Ovary (tissue), 9 donors: ENCODE data around the gene UCHL1. TPM values are rescaled to one million over a fixed set of nuclear protein-coding genes. Genes with fewer than 3 reads are reported as not detected.

Source experiments
- DNase-seq, 5 donors: peaks; one replicate each; pipeline ENCODE4 v3.0.0-alpha.2; 2019 to 2020
- H3K27ac ChIP-seq, 2 donors: fragments of 200-600 bp; one replicate each; pipeline versions ENCODE4 v1.5.1 to v1.8.0; 2019 to 2022
- H3K27me3 ChIP-seq: fragments of 200-600 bp; one replicate; pipeline ENCODE4 v1.8.0; 2022
- H3K36me3 ChIP-seq: fragments of 200-600 bp; sonication (generic); one replicate; pipeline ENCODE4 v1.5.1; 2019
- H3K4me1 ChIP-seq: one replicate; pipeline ENCODE4 v1.8.1; 2013; ENCODE audit warnings: mild to moderate bottlenecking, moderate library complexity; ENCODE audit not compliant: insufficient read depth
- H3K4me3 ChIP-seq: fragments of 200-600 bp; sonication (generic); one replicate; pipeline ENCODE4 v1.5.1; 2017
- H3K9me3 ChIP-seq, 2 donors: fragments of 200-600 bp in 1 of 2; sonication (generic) in 1 of 2; one replicate each; pipeline versions ENCODE4 v1.5.1 to v1.8.1; 2013 to 2019; ENCODE audit warnings: mild to moderate bottlenecking in 1 of 2, moderate library complexity in 1 of 2
- CTCF ChIP-seq, 3 donors: fragments of 450-650 bp in 2 of 3; fragments of 200-600 bp in 1 of 3; IDR thresholded peaks; one replicate each; pipeline versions ENCODE4 v1.5.1 to v1.8.0; 2016 to 2022; ENCODE audit warnings: antibody characterized with exemption in 3 of 3, mild to moderate bottlenecking in 1 of 3
- EP300 ChIP-seq: sonication (generic); formaldehyde crosslinking; IDR thresholded peaks from one replicate; pipeline ENCODE4 v1.6.1; 2017; ENCODE audit warnings: antibody characterized with exemption
- POLR2A ChIP-seq: fragments of 450-650 bp; IDR thresholded peaks from one replicate; pipeline ENCODE4 v1.6.1; 2017; ENCODE audit warnings: antibody characterized with exemption, mild to moderate bottlenecking, moderate library complexity
- WGBS, 3 donors: extraction: QIAGEN DNeasy Blood & Tissue Kit in 1 of 3; methylation state at CpG; one replicate each; pipeline versions ENCODE4 v1.1.5 to v1.1.7; 2013 to 2017; 5-methylcytosine and 5-hydroxymethylcytosine counted together
- intact Hi-C, 4 donors: fragments of 100-400 bp; cut with DNase I; formaldehyde crosslinking; loops; one replicate each; pipeline versions ENCODE4 v1.11.0 to v1.15.1; 2022 to 2023
- polyA plus RNA-seq, 2 donors: library from polyadenylated mRNA; stranded (reverse); fragments of 200-250 nt in 1 of 2; fragments of 350-450 nt in 1 of 2; fragmentation: Illumina TruSeq in 1 of 2; extraction: RNeasy Lipid Tissue Mini Kit (QIAGEN cat#74804) in 1 of 2; gene quantifications; one replicate each; pipeline ENCODE4 v1.2.3, GENCODE V29; 2013 to 2014
- total RNA-seq, 7 donors: library from RNA; depleted of rRNA in 2 of 7; stranded (reverse); fragments of >200 nt in 2 of 7; fragmentation: NEBNext Ultra II Directional in 3 of 7; extraction: Animal tissue kit (Norgen Biotek cat#: 25700) in 3 of 7; gene quantifications; one replicate each; pipeline versions ENCODE4 v1.1.0 to v1.2.4, GENCODE V29; 2016 to 2023
- donor health status: DM: no; HTN: no; CAD: no; lungs with moderate emphysema.
- donor health status: DM: no; HTN: no; CAD: no.
- donor health status: Bipolar disorder and iron deficiency.
- donor health status: DM: yes; HTN: yes; CAD: no.
- donor health status: DM: no; HTN: no; CAD: no.
- donor health status: DM: yes; HTN: yes; CAD: no.

Gene UCHL1
- total and polyA plus RNA-seq, 9 donors = 35.3 to 172 (median 74.2) TPM

- no peak for DNase-seq
- Histone ChIP-seq H3K9me3 (no peaks in the 10 kb centered on the region), H3K36me3 (no peaks in the 10 kb centered on the region), H3K4me1 (no peaks in the 10 kb centered on the region), H3K27ac (no peak overlapping the region), H3K4me3 (peak overlapping the region; percentile 82), H3K27me3 (no peaks in the 10 kb centered on the region)
- TF ChIP-seq CTCF (IDR thresholded peaks at IDR 0.05) (peak in 1 of 3 donors; percentile 0), EP300 (no peak)
- intact Hi-C loops = loop anchor here in 3 of 4 donors (2.0 to 10.0 kb wide), 6 partner anchors 90 to 288 kb away; no protein-coding TSS in a partner anchor
- 14 to 23% (median 21%) methylated on average over 8 of the region's 8 CpGs for WGBS, 3 donors
Measured at GRCh38 chr4:41214825-41215146, 41.9 kb upstream of the UCHL1 start.

- intact Hi-C loops = loop anchor here in 3 of 4 donors (2.0 to 10.0 kb wide), 5 partner anchors 90 to 288 kb away; no protein-coding TSS in a partner anchor
- TF ChIP-seq EP300 (no peak), POLR2A (no peak), CTCF (IDR thresholded peaks at IDR 0.05) (no peak)
- no peaks in the 10 kb centered on the region for H3K27me3 ChIP-seq
- no peak for DNase-seq
- no peaks in the 10 kb centered on the region for H3K9me3 ChIP-seq
- no peaks in the 10 kb centered on the region for H3K36me3 ChIP-seq
- no peak overlapping the region for H3K27ac ChIP-seq
- WGBS, 3 donors = 41 to 48% (median 42%) methylated on average over 9 of the region's 9 CpGs
- no peaks in the 10 kb centered on the region for H3K4me1 ChIP-seq
- H3K4me3 ChIP-seq = no peak overlapping the region
Measured at GRCh38 chr4:41215155-41215554, 41.6 kb upstream of the UCHL1 start.

- intact Hi-C loops = loop anchor here (2.0 to 10.0 kb wide), 5 partner anchors 91 to 289 kb away; no protein-coding TSS in a partner anchor
- DNase-seq = no peak
- Histone ChIP-seq H3K27me3 (no peaks in the 10 kb centered on the region), H3K27ac (peak overlapping the region; percentile 74 to 79), H3K4me1 (no peaks in the 10 kb centered on the region), H3K4me3 (peak overlapping the region; percentile 53), H3K9me3 (no peaks in the 10 kb centered on the region), H3K36me3 (no peaks in the 10 kb centered on the region)
- TF ChIP-seq EP300 = no peak
- no peak for TF ChIP-seq CTCF (IDR thresholded peaks at IDR 0.05)
- TF ChIP-seq POLR2A = no peak
- 16 to 23% (median 22%) methylated on average over 8 of the region's 8 CpGs for WGBS, 3 donors
Measured at GRCh38 chr4:41215969-41216293, 40.8 kb upstream of the UCHL1 start.

- Histone ChIP-seq H3K27me3 (no peaks in the 10 kb centered on the region), H3K36me3 (no peaks in the 10 kb centered on the region), H3K9me3 (no peaks in the 10 kb centered on the region), H3K4me1 (no peaks in the 10 kb centered on the region), H3K27ac (peak overlapping the region; percentile 74 to 79), H3K4me3 (peak overlapping the region; percentile 53)
- intact Hi-C loops = loop anchor here in 3 of 4 donors (2.0 to 10.0 kb wide), 3 partner anchors 92 to 290 kb away; no protein-coding TSS in a partner anchor
- 0 to 2% (median 0%) methylated on average over 36 to 55 of the region's 59 CpGs for WGBS, 3 donors
- peak; percentile 39 for TF ChIP-seq EP300
- TF ChIP-seq CTCF (IDR thresholded peaks at IDR 0.05) = peak; percentile 24 to 61 (median 59)
- TF ChIP-seq POLR2A = peak; percentile 49
- peak; percentile 81 to 87 (median 83) for DNase-seq
Measured at GRCh38 chr4:41216294-41217019, 40.3 kb upstream of the UCHL1 start.
